Body of pancreas (tissue), 4 donors: Measurements from ENCODE around the gene EPM2A.

Source experiments
- CTCF ChIP-seq, 7 experiments: fragments of 450-650 bp in 4 of 7; fragments of 200-600 bp in 3 of 7; sonication (generic) in 3 of 7; IDR thresholded peaks; one replicate each; pipeline ENCODE4 v1.5.1; 2016 to 2019; ENCODE audit warnings: antibody characterized with exemption in 7 of 7
- POLR2A ChIP-seq, 3 donors: fragments of 450-650 bp; IDR thresholded peaks; one replicate each; pipeline ENCODE4 v1.6.1; 2016; ENCODE audit warnings: antibody characterized with exemption in 3 of 3, mild to moderate bottlenecking in 2 of 3

- TF ChIP-seq CTCF (IDR thresholded peaks at IDR 0.05) (no peak), POLR2A (IDR thresholded peaks at IDR 0.05) (no peak)
These were observed 37.5 kb upstream of the EPM2A start for GRCh38 chr6:145772846-145773245.
